HepG2 (cell line): ENCODE data around the gene WWTR1. TPM values are rescaled to one million over a fixed set of nuclear protein-coding genes. Genes with fewer than 3 reads are reported as not detected.

Source experiments
- ATAC-seq: fragments of 200-7000 bp; cut with Tn5 transposase; 3 replicates; pipeline ENCODE4 v1.9.1; 2020; ENCODE audit warnings: mild to moderate bottlenecking, moderate library complexity
- BruUV-seq: library from RNA; stranded (reverse); fragments of 400-500 nt; replicated peaks from 2 replicates; lab custom pipeline; 2021; lab: Mats Ljungman, UMichigan
- CTCF ChIA-PET: fragments of 300-600 bp; formaldehyde crosslinking; extraction: SDS; loops from one replicate; lab custom pipeline; 2021; ENCODE audit warnings: low total read pairs, inconsistent platforms, low intra/inter-chr PET ratio; lab: Yijun Ruan, JAX
- POLR2A ChIA-PET: fragments of 350-600 bp; sonication (Branson Sonifier 250); formaldehyde crosslinking; loops from one replicate; lab custom pipeline; 2020; ENCODE audit warnings: antibody characterized with exemption, inconsistent platforms; lab: Yijun Ruan, JAX
- DNase-seq: peaks from one replicate; pipeline ENCODE4 v3.0.0-alpha.2; 2015; ENCODE audit warnings: low spot score
- FAIRE-seq: peaks from 3 replicates; lab custom pipeline; 2011; peaks lifted over from hg19 to GRCh38; lab: Jason Lieb, UNC
- H2AFZ ChIP-seq: one replicate; pipeline ENCODE4 v1.6.1; 2011; ENCODE audit warnings: low read length, inconsistent platforms
- H3K27ac ChIP-seq: fragments of 300-600 bp; 3 replicates; pipeline ENCODE4 v1.8.0; 2011; ENCODE audit warnings: mixed run types, mild to moderate bottlenecking, mixed read lengths, low read length, inconsistent platforms; ENCODE audit not compliant: insufficient read depth; ENCODE audit errors: extremely low read length
- H3K27me3 ChIP-seq, 2 experiments: fragments of 200-600 bp in 1 of 2; 2 replicates in 1 of 2; 3 replicates in 1 of 2; pipeline versions ENCODE4 v1.6.0 to v1.8.0; 2011; ENCODE audit warnings: low read length in 2 of 2, mild to moderate bottlenecking in 2 of 2, moderate library complexity in 2 of 2, inconsistent platforms in 1 of 2; ENCODE audit not compliant: insufficient read depth in 2 of 2, control insufficient read depth in 1 of 2
- H3K36me3 ChIP-seq, 2 experiments: fragments of 200-600 bp in 1 of 2; replicated peaks in 1 of 2; 2 replicates in 1 of 2; 3 replicates in 1 of 2; pipeline versions ENCODE4 v1.5.1 to v1.8.0; 2011; ENCODE audit warnings: low read length in 2 of 2, inconsistent platforms in 1 of 2; ENCODE audit not compliant: insufficient read depth in 2 of 2, control insufficient read depth in 1 of 2
- H3K4me1 ChIP-seq: 2 replicates; pipeline ENCODE4 v1.5.1; 2012; ENCODE audit warnings: low read length, inconsistent platforms; ENCODE audit not compliant: insufficient read depth
- H3K4me2 ChIP-seq: 2 replicates; pipeline ENCODE4 v1.6.0; 2011; ENCODE audit warnings: low read depth, low read length, inconsistent platforms
- H3K4me3 ChIP-seq, 3 experiments: fragments of 200-600 bp in 1 of 3; sonication (generic), shearing (Covaris generic) in 1 of 3; replicated peaks in 1 of 3; 2 replicates each; pipeline ENCODE4 v1.5.1; 2011 to 2016; ENCODE audit warnings: low read length in 3 of 3, inconsistent platforms in 2 of 3, low read depth in 2 of 3, mild to moderate bottlenecking in 2 of 3, control low read depth in 1 of 3, mixed read lengths in 1 of 3; ENCODE audit not compliant: insufficient read depth in 1 of 3
- H3K79me2 ChIP-seq: one replicate; pipeline ENCODE4 v1.6.1; 2011; ENCODE audit warnings: low read length, inconsistent platforms; ENCODE audit not compliant: insufficient read depth
- H3K9ac ChIP-seq: 2 replicates; pipeline ENCODE4 v1.6.0; 2011; ENCODE audit warnings: mild to moderate bottlenecking, low read depth, low read length, inconsistent platforms; ENCODE audit not compliant: insufficient read depth
- H3K9me3 ChIP-seq: 2 replicates; pipeline ENCODE4 v1.5.1; 2012; ENCODE audit warnings: mild to moderate bottlenecking, low read length
- H4K20me1 ChIP-seq: 2 replicates; pipeline ENCODE4 v1.6.0; 2011; ENCODE audit warnings: inconsistent platforms, mild to moderate bottlenecking, low read length, moderate library complexity; ENCODE audit not compliant: insufficient read depth
- ARHGAP35 ChIP-seq: sonication (generic); formaldehyde crosslinking; IDR thresholded peaks from 2 replicates; pipeline ENCODE4 v1.9.0; 2022; ENCODE audit warnings: mild to moderate bottlenecking, inconsistent platforms, moderate library complexity, missing genetic modification reagents, borderline replicate concordance
- ARNT ChIP-seq: fragments of 450-650 bp; IDR thresholded peaks from 2 replicates; pipeline ENCODE4 v1.6.1; 2017
- CAMTA2 ChIP-seq: sonication (generic); formaldehyde crosslinking; IDR thresholded peaks from 2 replicates; pipeline ENCODE4 v1.4.0; 2020; ENCODE audit warnings: mild to moderate bottlenecking, missing genetic modification reagents, borderline replicate concordance
- CEBPB ChIP-seq: IDR thresholded peaks from 2 replicates; pipeline ENCODE4 v1.6.1; 2011; ENCODE audit warnings: low read depth, low read length, improper control_type of control experiment, borderline replicate concordance
- CENPX ChIP-seq: sonication (generic); formaldehyde crosslinking; IDR thresholded peaks from 2 replicates; pipeline ENCODE4 v1.9.0; 2021; ENCODE audit warnings: mild to moderate bottlenecking, missing genetic modification reagents, moderate library complexity
- FOXC1 ChIP-seq: sonication (generic); formaldehyde crosslinking; IDR thresholded peaks from 2 replicates; pipeline ENCODE4 v1.8.0; 2022; ENCODE audit warnings: mild to moderate bottlenecking, missing genetic modification reagents, borderline replicate concordance
- HDAC2 ChIP-seq: sonication (generic); formaldehyde crosslinking; IDR thresholded peaks from 2 replicates; pipeline ENCODE4 v1.4.0; 2020; ENCODE audit warnings: missing genetic modification reagents
- KDM3A ChIP-seq: IDR thresholded peaks from 2 replicates; pipeline ENCODE4 v1.6.1; 2018; ENCODE audit warnings: low read depth, missing compliant biosample characterization
- KDM6A ChIP-seq: IDR thresholded peaks from 2 replicates; pipeline ENCODE4 v1.6.1; 2016; ENCODE audit warnings: low read depth
- LCORL ChIP-seq, 2 experiments: fragments of 450-650 bp in 1 of 2; sonication (generic) in 1 of 2; formaldehyde crosslinking in 1 of 2; IDR thresholded peaks; 2 replicates each; pipeline versions ENCODE4 v1.5.0 to v1.6.1; 2017 to 2020; ENCODE audit warnings: antibody characterized with exemption in 1 of 2, missing genetic modification reagents in 1 of 2
- POLR2G ChIP-seq: fragments of 200-400 bp; formaldehyde crosslinking; IDR thresholded peaks from 2 replicates; pipeline ENCODE4 v1.6.1; 2018; ENCODE audit warnings: mild to moderate bottlenecking, low read depth, low read length, moderate library complexity
- SRSF1 ChIP-seq: fragments of 200-400 bp; formaldehyde crosslinking; optimal IDR thresholded peaks from 2 replicates; pipeline ENCODE3; 2017; ENCODE audit warnings: mild to moderate bottlenecking, low read depth, low read length, moderate library complexity
- TCF7L2 ChIP-seq: IDR thresholded peaks from 2 replicates; pipeline ENCODE4 v1.6.1; 2011; ENCODE audit warnings: mild to moderate bottlenecking, low read depth, low read length, moderate library complexity
- TP53 ChIP-seq: sonication (generic); formaldehyde crosslinking; conservative IDR thresholded peaks from 2 replicates; pipeline ENCODE4 v1.4.0; 2020; ENCODE audit warnings: missing genetic modification reagents
- ZNF430 ChIP-seq: sonication (generic); formaldehyde crosslinking; IDR thresholded peaks from 2 replicates; pipeline ENCODE4 v1.9.0; 2021; ENCODE audit warnings: mild to moderate bottlenecking, missing genetic modification reagents
- ZNF781 ChIP-seq: sonication (generic); formaldehyde crosslinking; IDR thresholded peaks from 2 replicates; pipeline ENCODE4 v1.5.1; 2020; ENCODE audit warnings: borderline replicate concordance, mild to moderate bottlenecking, missing genetic modification reagents; ENCODE audit errors: not compliant biosample characterization
- WGBS: methylation state at CpG from one replicate; pipeline ENCODE4 v1.1.6; 2017; ENCODE audit warnings: low lambda C conversion rate; 5-methylcytosine and 5-hydroxymethylcytosine counted together
- in situ Hi-C: cut with HindIII; loops from 2 replicates; pipeline ENCODE4 v1.10.0; 2017; ENCODE audit warnings: low pct_unique_long_range_greater_than_20kb; ENCODE audit not compliant: extremely low pct_ligation_motif_present
- intact Hi-C: fragments of 100-400 bp; cut with micrococcal nuclease; formaldehyde crosslinking; loops from one replicate; pipeline ENCODE4 v1.10.0; 2022; ENCODE audit not compliant: unreplicated experiment
- polyA plus RNA-seq, 8 experiments: library from polyadenylated mRNA; depleted of rRNA in 3 of 8; stranded (reverse) in 7 of 8; unstranded in 1 of 8; fragments of >200 nt; fragmentation: Illumina TruSeq in 4 of 8; extraction: Trizol in 4 of 8; gene quantifications; 2 replicates each; pipeline versions ENCODE4 v1.2.1 to v1.2.3, GENCODE V29; 2011 to 2016; ENCODE audit warnings: low read depth in 4 of 8, missing spikeins in 1 of 8, mixed read lengths in 1 of 8; ENCODE audit not compliant: insufficient read depth in 1 of 8
- total RNA-seq, 5 experiments: library from RNA; depleted of rRNA; stranded (reverse); fragments of >200 nt; fragmentation: Illumina TruSeq; extraction: Trizol; gene quantifications; 2 replicates each; pipeline ENCODE4 v1.2.3, GENCODE V29; 2016; ENCODE audit warnings: low read depth in 1 of 5
- TF ChIP-seq, protein P1 (sequence below): sonication (generic); formaldehyde crosslinking; IDR thresholded peaks from 2 replicates; pipeline ENCODE4 v1.8.0; 2022; ENCODE audit warnings: mild to moderate bottlenecking, missing genetic modification reagents, moderate library complexity
- TF ChIP-seq, protein P2 (sequence below): sonication (generic); formaldehyde crosslinking; IDR thresholded peaks from 2 replicates; pipeline ENCODE4 v1.5.0; 2020; ENCODE audit warnings: mild to moderate bottlenecking, missing genetic modification reagents, borderline replicate concordance
- TF ChIP-seq, protein P3 (sequence below): IDR thresholded peaks from 2 replicates; pipeline ENCODE4 v1.6.1; 2012; ENCODE audit warnings: inconsistent platforms

Gene WWTR1
- total and polyA plus RNA-seq, 2 of the 13 experiments (the other 11 are each of a cell fraction or from before 2014, with no cell fraction given) = 19.7 to 139 TPM

DNA sequence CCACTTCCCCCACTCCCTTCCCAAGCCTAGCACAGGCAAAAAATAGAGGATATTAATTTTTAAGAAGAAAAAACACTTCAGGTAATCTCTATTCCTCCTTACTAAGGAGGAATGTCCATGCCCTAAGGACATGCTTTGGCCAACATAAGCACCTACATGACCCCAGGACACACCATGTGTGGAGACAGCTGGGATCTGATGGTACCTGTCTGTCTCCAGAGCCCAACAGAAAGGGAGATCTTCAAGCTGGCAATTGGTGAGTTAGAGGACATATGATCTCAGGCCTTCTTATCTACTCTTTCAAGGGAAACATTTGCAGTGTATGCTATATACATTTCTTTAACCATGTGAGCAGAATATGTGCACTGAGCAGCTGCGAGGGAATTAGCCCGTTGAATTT, 176.3 kb downstream of the WWTR1 start:
- ChIA-PET POLR2A (interaction anchor here (0.9 kb wide), 1 partner anchor 113 kb away, joined by 3 read pairs; no protein-coding TSS in a partner anchor), CTCF (interaction anchor here (1.4 kb wide), 1 partner anchor 190 kb away, joined by 4 read pairs; no protein-coding TSS in a partner anchor)
- Histone ChIP-seq H3K4me3 (no peak overlapping the region), H3K27ac (no peak overlapping the region), H3K27me3 (no peaks in the 10 kb centered on the region), H3K9ac (no peak overlapping the region), H2AFZ (no peak overlapping the region), H3K4me2 (no peak overlapping the region), H3K79me2 (no peaks in the 10 kb centered on the region), H3K4me1 (peaks cover 14% of the 10 kb centered on the region), H4K20me1 (no peaks in the 10 kb centered on the region), H3K36me3 (no peaks in the 10 kb centered on the region), H3K9me3 (no peaks in the 10 kb centered on the region)
- FAIRE-seq (no peak), ATAC-seq (no peak), DNase-seq (no peak)
- 88% methylated on average over 2 of the region's 2 CpGs for WGBS
- intact Hi-C loops (loop anchor here (2.0 to 10.0 kb wide), 3 partner anchors 109 to 361 kb away; no protein-coding TSS in a partner anchor), in situ Hi-C loops (loop anchor here (5.0 to 10.0 kb wide), 3 partner anchors 129 to 527 kb away; partner anchors contain the start of gene HPS3)
- no TSS peak for BruUV-seq
- TF ChIP-seq, protein P1, sequence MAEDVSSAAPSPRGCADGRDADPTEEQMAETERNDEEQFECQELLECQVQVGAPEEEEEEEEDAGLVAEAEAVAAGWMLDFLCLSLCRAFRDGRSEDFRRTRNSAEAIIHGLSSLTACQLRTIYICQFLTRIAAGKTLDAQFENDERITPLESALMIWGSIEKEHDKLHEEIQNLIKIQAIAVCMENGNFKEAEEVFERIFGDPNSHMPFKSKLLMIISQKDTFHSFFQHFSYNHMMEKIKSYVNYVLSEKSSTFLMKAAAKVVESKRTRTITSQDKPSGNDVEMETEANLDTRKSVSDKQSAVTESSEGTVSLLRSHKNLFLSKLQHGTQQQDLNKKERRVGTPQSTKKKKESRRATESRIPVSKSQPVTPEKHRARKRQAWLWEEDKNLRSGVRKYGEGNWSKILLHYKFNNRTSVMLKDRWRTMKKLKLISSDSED (CRISPR knock-in tag) = no peak
- no peak for TF ChIP-seq ZNF781 (CRISPR knock-in tag)
- TF ChIP-seq CENPX (CRISPR knock-in tag) = no peak
- no peak for TF ChIP-seq POLR2G
- TF ChIP-seq CEBPB = no peak
- TF ChIP-seq CAMTA2 (CRISPR knock-in tag) = no peak
- TF ChIP-seq, protein P2, sequence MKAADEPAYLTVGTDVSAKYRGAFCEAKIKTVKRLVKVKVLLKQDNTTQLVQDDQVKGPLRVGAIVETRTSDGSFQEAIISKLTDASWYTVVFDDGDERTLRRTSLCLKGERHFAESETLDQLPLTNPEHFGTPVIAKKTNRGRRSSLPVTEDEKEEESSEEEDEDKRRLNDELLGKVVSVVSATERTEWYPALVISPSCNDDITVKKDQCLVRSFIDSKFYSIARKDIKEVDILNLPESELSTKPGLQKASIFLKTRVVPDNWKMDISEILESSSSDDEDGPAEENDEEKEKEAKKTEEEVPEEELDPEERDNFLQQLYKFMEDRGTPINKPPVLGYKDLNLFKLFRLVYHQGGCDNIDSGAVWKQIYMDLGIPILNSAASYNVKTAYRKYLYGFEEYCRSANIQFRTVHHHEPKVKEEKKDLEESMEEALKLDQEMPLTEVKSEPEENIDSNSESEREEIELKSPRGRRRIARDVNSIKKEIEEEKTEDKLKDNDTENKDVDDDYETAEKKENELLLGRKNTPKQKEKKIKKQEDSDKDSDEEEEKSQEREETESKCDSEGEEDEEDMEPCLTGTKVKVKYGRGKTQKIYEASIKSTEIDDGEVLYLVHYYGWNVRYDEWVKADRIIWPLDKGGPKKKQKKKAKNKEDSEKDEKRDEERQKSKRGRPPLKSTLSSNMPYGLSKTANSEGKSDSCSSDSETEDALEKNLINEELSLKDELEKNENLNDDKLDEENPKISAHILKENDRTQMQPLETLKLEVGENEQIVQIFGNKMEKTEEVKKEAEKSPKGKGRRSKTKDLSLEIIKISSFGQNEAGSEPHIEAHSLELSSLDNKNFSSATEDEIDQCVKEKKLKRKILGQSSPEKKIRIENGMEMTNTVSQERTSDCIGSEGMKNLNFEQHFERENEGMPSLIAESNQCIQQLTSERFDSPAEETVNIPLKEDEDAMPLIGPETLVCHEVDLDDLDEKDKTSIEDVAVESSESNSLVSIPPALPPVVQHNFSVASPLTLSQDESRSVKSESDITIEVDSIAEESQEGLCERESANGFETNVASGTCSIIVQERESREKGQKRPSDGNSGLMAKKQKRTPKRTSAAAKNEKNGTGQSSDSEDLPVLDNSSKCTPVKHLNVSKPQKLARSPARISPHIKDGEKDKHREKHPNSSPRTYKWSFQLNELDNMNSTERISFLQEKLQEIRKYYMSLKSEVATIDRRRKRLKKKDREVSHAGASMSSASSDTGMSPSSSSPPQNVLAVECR (CRISPR knock-in tag) = no peak
- TF ChIP-seq ARNT = no peak
- no peak for TF ChIP-seq KDM6A (CRISPR knock-in tag)
- no peak for TF ChIP-seq FOXC1 (CRISPR knock-in tag)
- TF ChIP-seq, protein P3, sequence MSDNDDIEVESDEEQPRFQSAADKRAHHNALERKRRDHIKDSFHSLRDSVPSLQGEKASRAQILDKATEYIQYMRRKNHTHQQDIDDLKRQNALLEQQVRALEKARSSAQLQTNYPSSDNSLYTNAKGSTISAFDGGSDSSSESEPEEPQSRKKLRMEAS = no peak
- TF ChIP-seq LCORL (IDR thresholded peaks at IDR 0.05) = no peak
- no peak for TF ChIP-seq LCORL (CRISPR knock-in tag; IDR thresholded peaks at IDR 0.05)
- TF ChIP-seq TP53 (CRISPR knock-in tag) = no peak
- TF ChIP-seq HDAC2 = no peak
- no peak for TF ChIP-seq ZNF430
- TF ChIP-seq ARHGAP35 (CRISPR knock-in tag) = no peak
- TF ChIP-seq TCF7L2 = no peak
- TF ChIP-seq KDM3A (CRISPR knock-in tag) = no peak
- TF ChIP-seq SRSF1 = no peak
